ENCODE data around the gene TSSK6.
"Not testable (repeated sequence)": the region's sequence is repeated elsewhere in the genome, so short reads cannot be mapped to it uniquely, and the experiment has no call there.

The TSSK6 gene

GRCh38 chr19:19488875-19489690 is 26.3 kb downstream of the TSSK6 start:
- DNase-seq (ENCODE audit: low read depth in 4 of 4, low spot score in 1 of 4) = peak; percentile 43 to 74 (median 70)

- no peak for DNase-seq (ENCODE audit: low read depth in 4 of 4, low spot score in 1 of 4)
Measured at GRCh38 chr19:19487950-19488874, 27.1 kb downstream of the TSSK6 start.

GRCh38 chr19:19487077-19487949 is 28.0 kb downstream of the TSSK6 start:
- no peak for DNase-seq (ENCODE audit: low read depth in 4 of 4, low spot score in 1 of 4)

GRCh38 chr19:19486343-19487076 is 28.8 kb downstream of the TSSK6 start:
- no peak for DNase-seq (ENCODE audit: low read depth in 4 of 4, low spot score in 1 of 4)

GRCh38 chr19:19485998-19486290 is 29.4 kb downstream of the TSSK6 start:
- DNase-seq (ENCODE audit: low read depth in 4 of 4, low spot score in 1 of 4) = no peak

- DNase-seq (ENCODE audit: low read depth in 4 of 4, low spot score in 1 of 4) = no peak
Measured at GRCh38 chr19:19485161-19485997, 30.0 kb downstream of the TSSK6 start.

GRCh38 chr19:19482809-19483596 is 32.3 kb downstream of the TSSK6 start:
- no peak for DNase-seq (ENCODE audit: low read depth in 4 of 4, low spot score in 1 of 4)

- DNase-seq (ENCODE audit: low read depth in 4 of 4, low spot score in 1 of 4) = no peak
Measured at GRCh38 chr19:19480688-19481087, 34.7 kb downstream of the TSSK6 start.

GRCh38 chr19:19477705-19478383 is 37.5 kb downstream of the TSSK6 start:
- DNase-seq (ENCODE audit: low read depth in 4 of 4, low spot score in 1 of 4) = no peak

- DNase-seq (ENCODE audit: low read depth in 4 of 4, low spot score in 1 of 4) = no peak
Measured at GRCh38 chr19:19475849-19476828, 39.2 kb downstream of the TSSK6 start.

- DNase-seq (ENCODE audit: low read depth in 4 of 4, low spot score in 1 of 4) = no peak
Measured at GRCh38 chr19:19475015-19475765, 40.2 kb downstream of the TSSK6 start.

- not testable (repeated sequence) for DNase-seq (ENCODE audit: low read depth in 4 of 4, low spot score in 1 of 4)
Measured at GRCh38 chr19:19472106-19472505, 43.2 kb downstream of the TSSK6 start.

- DNase-seq (ENCODE audit: low read depth in 4 of 4, low spot score in 1 of 4) = no peak
Measured at GRCh38 chr19:19471682-19472081, 43.7 kb downstream of the TSSK6 start.

- DNase-seq (ENCODE audit: low read depth in 4 of 4, low spot score in 1 of 4) = no peak
Measured at GRCh38 chr19:19470579-19470978, 44.8 kb downstream of the TSSK6 start.

GRCh38 chr19:19468424-19469050 is 46.8 kb downstream of the TSSK6 start:
- no peak for DNase-seq (ENCODE audit: low read depth in 4 of 4, low spot score in 1 of 4)

GRCh38 chr19:19466201-19466600 is 49.1 kb downstream of the TSSK6 start:
- DNase-seq (ENCODE audit: low read depth in 4 of 4, low spot score in 1 of 4) = no peak
